Measurements from ENCODE around the gene SOX4.

The SOX4 gene

DNA sequence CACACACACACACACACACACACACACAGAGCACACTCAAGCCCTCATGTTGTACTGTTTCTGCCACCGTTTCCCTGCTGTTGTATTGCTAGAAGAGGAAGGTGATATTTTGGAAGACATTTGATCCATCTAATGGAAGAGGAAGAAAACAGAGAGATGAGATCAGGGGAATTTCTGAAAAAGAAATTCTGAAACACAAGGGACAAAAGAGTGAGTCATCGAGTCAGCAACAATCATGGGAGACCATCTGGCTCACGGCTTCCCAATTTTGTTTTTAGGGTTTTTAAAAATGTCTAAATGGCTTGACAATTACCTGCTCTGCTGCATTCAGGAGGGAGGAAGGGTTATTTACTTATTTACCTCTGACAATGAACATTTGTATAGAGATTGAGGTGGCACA lies 22.0 kb downstream of the SOX4 start:
- FAIRE-seq = no peak

DNA sequence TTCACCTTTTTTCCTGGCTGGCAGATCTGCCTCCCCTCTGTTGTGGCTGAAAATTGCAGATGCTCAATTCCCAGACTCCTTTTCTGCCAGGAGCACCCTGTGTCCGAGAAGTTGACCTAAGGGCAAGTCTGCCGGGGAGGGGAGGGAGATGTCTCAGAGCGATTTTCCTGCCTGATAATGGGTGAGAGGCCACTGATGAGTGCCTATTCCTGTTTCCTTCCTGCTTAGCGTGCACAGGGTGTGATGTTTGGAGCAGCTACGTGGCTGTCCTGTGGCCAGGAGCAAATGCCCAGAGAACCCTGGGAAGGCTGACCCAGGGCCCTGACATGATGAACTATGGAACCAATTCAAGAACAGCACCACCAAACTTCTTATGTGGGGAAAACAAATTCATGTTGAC lies 22.5 kb downstream of the SOX4 start:
- no peak for FAIRE-seq

GRCh38 chr6:21625642-21626041 lies 32.1 kb downstream of the SOX4 start:
- FAIRE-seq = no peak

DNA sequence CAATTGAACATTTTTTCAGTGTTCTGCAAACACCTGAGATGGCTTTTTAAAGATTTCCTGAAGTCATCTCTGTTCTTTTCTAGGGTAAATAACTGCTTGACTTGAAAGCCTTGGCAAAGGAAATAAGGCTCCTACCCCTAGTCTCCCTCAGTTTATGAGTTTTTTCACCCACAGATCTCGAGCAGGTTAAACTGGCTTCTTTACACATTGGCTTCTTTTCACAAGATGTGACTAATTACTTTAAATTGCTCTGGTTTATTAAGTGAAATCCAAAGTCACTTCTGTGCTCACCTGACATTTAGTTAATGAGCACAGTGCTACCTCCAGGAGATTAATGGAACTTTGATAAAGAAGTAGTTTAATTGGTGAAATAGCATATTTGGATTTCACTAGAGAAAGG lies 33.2 kb downstream of the SOX4 start:
- no peak for FAIRE-seq

DNA sequence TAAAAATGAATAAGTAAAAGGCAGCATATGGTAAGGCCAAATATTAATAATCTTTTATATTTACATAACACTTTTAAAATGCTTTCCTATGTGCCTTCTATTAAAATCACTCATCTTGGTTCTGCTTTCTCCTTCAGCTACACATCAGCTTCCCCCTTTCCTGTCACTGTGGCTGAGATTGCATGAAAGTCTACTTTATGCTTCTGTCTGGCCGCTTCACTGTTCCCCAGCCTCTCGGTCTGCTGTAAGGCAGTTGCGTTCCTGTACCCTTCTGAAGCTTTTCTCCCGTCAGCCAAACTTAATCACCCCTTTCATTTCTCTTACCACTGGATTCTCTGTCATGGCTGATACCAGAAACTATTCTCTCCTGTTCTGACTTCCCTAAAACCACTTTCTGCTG lies 34.6 kb downstream of the SOX4 start:
- FAIRE-seq = no peak

DNA sequence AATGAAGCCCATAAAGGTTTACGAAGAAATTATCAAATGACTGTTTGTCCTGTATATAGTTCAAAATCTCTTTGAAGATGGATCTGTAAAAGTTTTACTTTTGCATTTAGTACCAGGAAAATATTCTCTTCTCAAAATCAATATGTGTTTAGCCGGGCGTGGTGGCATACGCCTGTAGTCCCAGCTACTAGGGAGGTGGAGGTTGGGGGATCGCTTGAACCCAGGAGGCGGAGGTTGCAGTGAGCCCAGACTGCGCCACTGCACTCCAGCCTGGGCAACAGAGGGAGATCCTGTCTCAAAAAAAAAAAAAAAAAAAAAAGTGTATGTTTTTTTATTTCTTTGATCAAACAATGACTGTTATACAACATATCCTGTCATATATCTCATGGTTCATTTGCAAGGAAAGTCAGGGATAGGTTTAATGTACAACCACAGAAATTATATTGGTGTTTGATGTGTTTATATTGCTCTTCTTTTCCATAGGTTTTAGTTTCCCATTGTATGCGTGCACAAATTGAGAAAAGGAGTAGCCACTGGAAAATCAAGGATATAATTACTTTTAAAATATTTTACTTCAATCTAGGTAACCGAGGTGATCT lies 40.1 kb downstream of the SOX4 start:
- FAIRE-seq = no peak

DNA sequence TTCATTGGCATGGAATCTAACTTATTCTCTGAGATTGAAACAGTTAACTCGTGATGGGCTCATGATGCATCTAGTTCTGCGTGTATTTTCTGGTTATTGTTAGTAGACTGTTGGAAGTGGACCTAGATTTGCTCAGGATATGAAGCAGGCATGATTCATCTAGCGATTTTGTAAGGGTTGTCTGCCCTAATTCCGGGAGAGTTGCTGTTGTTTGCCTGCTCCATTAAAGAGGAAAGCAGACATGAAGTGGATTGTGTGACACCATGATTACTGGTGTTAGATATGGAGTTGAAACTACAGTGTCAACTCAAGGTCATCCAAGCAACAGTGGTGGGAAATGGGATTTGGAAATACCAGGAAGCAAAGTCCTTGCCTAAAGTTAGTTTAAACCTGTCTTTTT lies 41.0 kb downstream of the SOX4 start:
- FAIRE-seq = peak; percentile 75

DNA sequence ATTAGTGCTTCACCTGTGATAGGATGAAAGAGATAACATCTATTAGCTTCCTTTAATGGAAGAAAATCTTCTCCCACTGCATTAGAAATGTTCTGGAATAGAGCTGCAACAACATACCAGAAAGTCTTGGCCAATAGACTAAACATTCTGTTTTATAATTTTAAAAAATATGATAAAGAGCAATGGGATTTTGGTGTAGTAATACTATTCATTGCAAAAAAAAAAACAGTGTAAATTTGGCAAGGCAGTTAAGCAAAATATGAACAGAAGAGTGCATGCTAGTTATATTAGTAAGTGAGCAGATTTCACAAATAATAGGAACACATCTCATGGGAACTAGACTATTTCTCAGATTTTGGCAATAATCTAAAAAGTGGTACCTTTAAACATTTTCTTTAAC lies 43.3 kb downstream of the SOX4 start:
- no peak for FAIRE-seq

- no peak for FAIRE-seq
Measured at GRCh38 chr6:21639316-21639715, 45.8 kb downstream of the SOX4 start.

Measured in islet of Langerhans (tissue), 1 donor.